WTC11 (cell line): Measurements from ENCODE around the gene NDUFB8. TPM values are rescaled to one million over a fixed set of nuclear protein-coding genes. Genes with fewer than 3 reads are reported as not detected.

Source experiments
- ATAC-seq: fragments of 200-7000 bp; cut with Tn5 transposase; 2 replicates; pipeline ENCODE4 v1.10.0; 2021; ENCODE audit warnings: mild to moderate bottlenecking, moderate library complexity
- CTCF ChIA-PET: fragments of 300-600 bp; sonication (Branson Sonifier 250); formaldehyde crosslinking; loops from one replicate; lab custom pipeline; 2021; ENCODE audit warnings: antibody characterized with exemption; lab: Charles Lee
- POLR2A ChIA-PET: fragments of 350-600 bp; sonication (Branson Sonifier 250); formaldehyde crosslinking; loops from one replicate; lab custom pipeline; 2021; ENCODE audit warnings: antibody characterized with exemption; lab: Charles Lee
- DNase-seq: peaks from one replicate; pipeline ENCODE4 v3.0.0; 2021; ENCODE audit warnings: low spot score
- H3K27ac Mint-ChIP-seq: 2 replicates; pipeline ENCODE4 v1.8.0; 2021; ENCODE audit warnings: mixed read lengths
- H3K27me3 Mint-ChIP-seq: 2 replicates; pipeline ENCODE4 v1.8.0; 2021; ENCODE audit warnings: low read depth, mild to moderate bottlenecking, moderate library complexity, mixed read lengths
- H3K36me3 Mint-ChIP-seq: 2 replicates; pipeline ENCODE4 v1.8.0; 2021; ENCODE audit warnings: mixed read lengths
- H3K4me1 Mint-ChIP-seq: 2 replicates; pipeline ENCODE4 v1.8.0; 2022; ENCODE audit warnings: mixed read lengths
- H3K4me3 Mint-ChIP-seq: 2 replicates; pipeline ENCODE4 v1.8.0; 2021; ENCODE audit warnings: mild to moderate bottlenecking, moderate library complexity, mixed read lengths
- H3K9me3 Mint-ChIP-seq: 2 replicates; pipeline ENCODE4 v1.8.0; 2021; ENCODE audit warnings: mixed read lengths
- AFF4 ChIP-seq: sonication (generic); formaldehyde crosslinking; IDR thresholded peaks from 2 replicates; pipeline ENCODE4 v1.8.1; 2023; ENCODE audit warnings: mild to moderate bottlenecking, missing genetic modification reagents, borderline replicate concordance
- CBFB ChIP-seq: sonication (generic); formaldehyde crosslinking; IDR thresholded peaks from 2 replicates; pipeline ENCODE4 v1.8.1; 2022; ENCODE audit warnings: mild to moderate bottlenecking, low read depth, missing genetic modification reagents
- CREM ChIP-seq: sonication (generic); formaldehyde crosslinking; IDR thresholded peaks from 2 replicates; pipeline ENCODE4 v1.8.1; 2022; ENCODE audit warnings: mild to moderate bottlenecking, missing genetic modification reagents, moderate library complexity
- HMGA2 ChIP-seq: fragments of 250-450 bp; sonication (Bioruptor Pico); IDR thresholded peaks from 2 replicates; pipeline ENCODE4 v1.4.0; 2021; ENCODE audit warnings: mild to moderate bottlenecking, moderate library complexity
- MAX ChIP-seq: sonication (generic); formaldehyde crosslinking; IDR thresholded peaks from 2 replicates; pipeline ENCODE4 v1.8.0; 2022; ENCODE audit warnings: mild to moderate bottlenecking, missing genetic modification reagents
- MXD4 ChIP-seq: fragments of 250-450 bp; sonication (Bioruptor Pico); IDR thresholded peaks from 2 replicates; pipeline ENCODE4 v1.8.0; 2021; ENCODE audit warnings: mild to moderate bottlenecking, moderate library complexity, borderline replicate concordance
- NFYB ChIP-seq: sonication (generic); formaldehyde crosslinking; conservative IDR thresholded peaks from 2 replicates; pipeline ENCODE4 v1.8.0; 2022; ENCODE audit warnings: low read depth, missing genetic modification reagents
- NR3C1 ChIP-seq: sonication (generic); formaldehyde crosslinking; conservative IDR thresholded peaks from 2 replicates; pipeline ENCODE4 v1.8.1; 2023; ENCODE audit warnings: low read depth, mild to moderate bottlenecking, missing genetic modification reagents
- SMAD3 ChIP-seq: sonication (generic); formaldehyde crosslinking; IDR thresholded peaks from 2 replicates; pipeline ENCODE4 v1.8.0; 2022; ENCODE audit warnings: missing genetic modification reagents, mild to moderate bottlenecking, borderline replicate concordance
- SP1 ChIP-seq: sonication (generic); formaldehyde crosslinking; conservative IDR thresholded peaks from 2 replicates; pipeline ENCODE4 v1.8.1; 2022; ENCODE audit warnings: missing genetic modification reagents
- STAT6 ChIP-seq: sonication (generic); formaldehyde crosslinking; conservative IDR thresholded peaks from 2 replicates; pipeline ENCODE4 v1.8.1; 2023; ENCODE audit warnings: mild to moderate bottlenecking, low read depth, missing genetic modification reagents, moderate library complexity
- USF1 ChIP-seq: sonication (generic); formaldehyde crosslinking; IDR thresholded peaks from 2 replicates; pipeline ENCODE4 v1.8.0; 2022; ENCODE audit warnings: mild to moderate bottlenecking, missing genetic modification reagents
- USF2 ChIP-seq: sonication (generic); formaldehyde crosslinking; IDR thresholded peaks from 2 replicates; pipeline ENCODE4 v1.8.1; 2023; ENCODE audit warnings: mild to moderate bottlenecking, missing genetic modification reagents, moderate library complexity
- ZNF416 ChIP-seq: fragments of 250-450 bp; sonication (Bioruptor Pico); IDR thresholded peaks from 2 replicates; pipeline ENCODE4 v1.9.0; 2021; ENCODE audit warnings: mild to moderate bottlenecking, inconsistent platforms
- ZNF532 ChIP-seq: fragments of 250-450 bp; sonication (Bioruptor Pico); IDR thresholded peaks from 2 replicates; pipeline ENCODE4 v1.9.0; 2021; ENCODE audit warnings: mild to moderate bottlenecking, borderline replicate concordance
- total RNA-seq: library from RNA; stranded (reverse); gene quantifications from 3 replicates; pipeline ENCODE4 v1.2.3, GENCODE V29; 2021

Gene NDUFB8
- total RNA-seq, 1 experiment from 2014 or later, result 206 TPM

- ATAC-seq (peak; percentile 76), DNase-seq (peak; percentile 89)
- CTCF ChIA-PET, result interaction anchor here (0.8 to 10.2 kb wide), 28 partner anchors 7 to 530 kb away, joined by 3 to 134 read pairs (median 6); partner anchors contain the start of genes HIF1AN, PKD2L1, SCD and SEC31B
- peak overlapping the region; percentile 75 for H3K4me3 Mint-ChIP-seq
- H3K27me3 Mint-ChIP-seq, result peaks cover 94% of the 10 kb centered on the region
- H3K4me1 Mint-ChIP-seq, result peaks cover 40% of the 10 kb centered on the region
- no peaks in the 10 kb centered on the region for H3K9me3 Mint-ChIP-seq
- POLR2A ChIA-PET, result interaction anchor here (1.2 kb wide), 3 partner anchors 27 to 135 kb away, joined by 3 to 7 read pairs (median 4); partner anchors contain the start of gene SCD
- H3K27ac Mint-ChIP-seq, result no peak overlapping the region
- H3K36me3 Mint-ChIP-seq, result no peaks in the 10 kb centered on the region
- TF ChIP-seq SMAD3 (CRISPR knock-in tag) (0 out of 2 replicates have a peak, but pooled peaks have one; percentile 39), HMGA2 (CRISPR knock-in tag) (no peak), CREM (CRISPR knock-in tag) (peak; percentile 42; the same call in 1 of the 2 replicates), AFF4 (CRISPR knock-in tag) (no peak), CBFB (0 out of 2 replicates have a peak, but pooled peaks have one; percentile 79), USF1 (peak; percentile 40; the same call in 1 of the 2 replicates), MAX (CRISPR knock-in tag) (peak; percentile 87), ZNF532 (CRISPR knock-in tag) (no peak), NR3C1 (peak; percentile 69; the same call in 1 of the 2 replicates), ZNF416 (CRISPR knock-in tag) (no peak), MXD4 (CRISPR knock-in tag) (no peak), SP1 (CRISPR knock-in tag) (0 out of 2 replicates have a peak, but pooled peaks have one; percentile 27), STAT6 (CRISPR knock-in tag) (no peak), NFYB (peak; percentile 95), USF2 (CRISPR knock-in tag) (peak; percentile 44; the same call in 1 of the 2 replicates)
These were observed 48.1 kb downstream of the NDUFB8 start for GRCh38 chr10:100481462-100482081.
